ENCODE results near the gene PPP2R5B. TPM values are rescaled to one million over a fixed set of nuclear protein-coding genes. Genes with fewer than 3 reads are reported as not detected.

PPP2R5B gene
- total RNA-seq, 1 experiment from 2014 or later, result 8.7 TPM

DNA sequence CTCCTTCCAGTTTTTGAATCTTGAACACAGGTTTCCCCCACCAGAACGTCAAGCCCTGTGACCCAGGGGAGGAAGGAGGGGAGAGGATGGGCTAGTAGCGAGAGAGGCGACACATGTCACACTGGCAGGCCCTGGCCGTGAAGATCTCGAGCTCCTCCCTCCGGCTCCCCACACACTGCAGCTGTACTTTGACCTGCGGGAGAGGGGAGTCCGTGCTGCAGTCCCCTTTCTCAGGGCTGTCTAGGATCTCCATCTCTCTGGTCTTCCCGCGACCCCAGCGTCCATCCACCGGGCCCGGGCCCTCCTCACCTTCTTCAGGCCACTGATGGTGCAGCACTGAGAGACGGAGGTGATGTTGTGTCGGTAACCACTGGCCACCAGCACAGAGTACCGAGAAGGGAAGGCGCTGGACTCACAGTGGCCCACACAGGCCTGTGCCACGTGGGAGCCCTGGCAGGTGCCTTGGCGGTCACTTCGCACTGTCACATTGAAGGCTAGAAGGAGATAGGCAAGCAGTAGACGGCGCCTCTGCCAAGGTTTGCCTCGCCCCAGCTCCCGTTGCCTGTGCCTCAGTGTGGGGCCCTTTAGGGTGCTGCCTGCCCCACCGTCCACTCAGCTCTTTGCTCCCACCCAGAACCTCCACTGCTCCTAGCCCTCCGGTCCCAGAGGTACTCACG is 10.3 kb downstream of the PPP2R5B start:
- 0 out of 2 replicates have a peak, but pooled peaks have one; percentile 8 for TF ChIP-seq CREB1 (CRISPR knock-in tag; IDR thresholded peaks at IDR 0.05)
- TF ChIP-seq, protein P1, sequence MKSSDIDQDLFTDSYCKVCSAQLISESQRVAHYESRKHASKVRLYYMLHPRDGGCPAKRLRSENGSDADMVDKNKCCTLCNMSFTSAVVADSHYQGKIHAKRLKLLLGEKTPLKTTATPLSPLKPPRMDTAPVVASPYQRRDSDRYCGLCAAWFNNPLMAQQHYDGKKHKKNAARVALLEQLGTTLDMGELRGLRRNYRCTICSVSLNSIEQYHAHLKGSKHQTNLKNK (CRISPR knock-in tag; IDR thresholded peaks at IDR 0.05), result no peak
- DNase-seq (ENCODE audit: low spot score), result no peak
- peaks cover 3% of the 10 kb centered on the region for H3K36me3 Mint-ChIP-seq
- ATAC-seq, result peak; percentile 27
- H3K27ac Mint-ChIP-seq, result no peak overlapping the region
- no peak overlapping the region for H3K4me3 Mint-ChIP-seq
- POLR2A ChIA-PET, result interaction anchor here (0.6 to 1.2 kb wide), 5 partner anchors 10 to 744 kb away, joined by 3 to 6 read pairs (median 3); partner anchors contain the start of gene PPP2R5B
- no peaks in the 10 kb centered on the region for H3K9me3 Mint-ChIP-seq
- H3K4me1 Mint-ChIP-seq, result peaks cover 24% of the 10 kb centered on the region
- H3K27me3 Mint-ChIP-seq (ENCODE audit: low read depth), result no peaks in the 10 kb centered on the region
- CTCF ChIA-PET, result interaction anchor here (0.5 to 4.3 kb wide), 10 partner anchors 10 to 791 kb away, joined by 3 to 30 read pairs (median 8); partner anchors contain the start of genes ARL2 and BATF2

DNA sequence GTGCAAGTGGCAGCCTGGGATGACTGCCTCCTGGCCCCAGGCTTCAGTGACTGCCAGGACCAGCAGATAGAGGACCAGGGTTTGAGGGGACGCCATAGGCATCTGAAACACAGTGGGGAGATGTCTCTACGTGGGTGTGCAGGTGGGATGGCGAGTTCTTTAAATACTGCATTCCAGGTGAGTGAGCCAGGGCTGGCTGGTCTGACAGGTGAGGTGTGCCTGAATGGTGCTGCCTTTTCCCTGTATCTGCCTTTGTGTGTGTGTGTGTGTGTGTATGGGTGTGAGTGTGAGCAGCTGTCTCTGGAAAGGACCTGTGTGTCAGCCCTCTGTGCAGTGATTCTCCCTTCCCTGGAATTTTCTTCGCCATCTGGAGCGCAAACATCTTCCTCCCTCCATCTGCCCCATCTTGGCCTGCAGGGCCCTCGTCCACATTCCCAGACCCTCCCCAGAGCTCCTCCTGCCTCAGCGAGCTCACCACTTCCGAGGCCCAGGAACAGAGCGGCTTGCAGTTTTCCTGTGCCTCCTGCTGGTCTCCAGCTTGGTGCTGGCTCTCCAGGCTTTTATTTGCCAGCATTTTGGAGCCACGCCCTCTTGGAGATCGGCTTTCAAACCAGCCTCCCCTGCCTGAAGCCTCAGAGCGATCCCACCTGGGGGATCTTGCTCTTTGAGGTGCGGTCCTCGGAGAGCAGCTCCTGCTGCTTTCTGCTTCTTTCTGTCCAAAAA is 11.0 kb downstream of the PPP2R5B start, which contains the start of gene GPHA2:
Gene GPHA2, minus strand, starts transcription at position 535 of the 723 bp plus-strand sequence. Its CDS starts 433 bp downstream, at position 102.
- Mint-ChIP-seq H3K36me3 (peaks cover 3% of the 10 kb centered on the region), H3K4me1 (peaks cover 24% of the 10 kb centered on the region), H3K27ac (peak within 1 kb of the TSS; percentile 90), H3K9me3 (no peaks in the 10 kb centered on the region), H3K4me3 (peak within 1 kb of the TSS; percentile 50), H3K27me3 (ENCODE audit: low read depth) (no peaks in the 10 kb centered on the region)
- CTCF ChIA-PET, result interaction anchor here (0.8 to 4.3 kb wide), 12 partner anchors 9 to 175 kb away, joined by 3 to 30 read pairs (median 6); partner anchors contain the start of genes ARL2, BATF2 and MAJIN
- POLR2A ChIA-PET, result interaction anchor here (0.8 to 1.2 kb wide), 3 partner anchors 11 to 66 kb away, joined by 3 to 6 read pairs (median 3); partner anchors contain the start of gene PPP2R5B
- peak; percentile 80 for DNase-seq (ENCODE audit: low spot score)
- no peak for TF ChIP-seq TEAD4 (CRISPR knock-in tag; IDR thresholded peaks at IDR 0.05)
- TF ChIP-seq EMX1 (CRISPR knock-in tag; IDR thresholded peaks at IDR 0.05), result no peak
- TF ChIP-seq GRHL2 (CRISPR knock-in tag; IDR thresholded peaks at IDR 0.05; ENCODE audit: insufficient replicate concordance, severe bottlenecking), result no peak
- TF ChIP-seq ZNF317 (CRISPR knock-in tag; IDR thresholded peaks at IDR 0.05; ENCODE audit: borderline replicate concordance, low read depth), result no peak
- TF ChIP-seq, protein P2, sequence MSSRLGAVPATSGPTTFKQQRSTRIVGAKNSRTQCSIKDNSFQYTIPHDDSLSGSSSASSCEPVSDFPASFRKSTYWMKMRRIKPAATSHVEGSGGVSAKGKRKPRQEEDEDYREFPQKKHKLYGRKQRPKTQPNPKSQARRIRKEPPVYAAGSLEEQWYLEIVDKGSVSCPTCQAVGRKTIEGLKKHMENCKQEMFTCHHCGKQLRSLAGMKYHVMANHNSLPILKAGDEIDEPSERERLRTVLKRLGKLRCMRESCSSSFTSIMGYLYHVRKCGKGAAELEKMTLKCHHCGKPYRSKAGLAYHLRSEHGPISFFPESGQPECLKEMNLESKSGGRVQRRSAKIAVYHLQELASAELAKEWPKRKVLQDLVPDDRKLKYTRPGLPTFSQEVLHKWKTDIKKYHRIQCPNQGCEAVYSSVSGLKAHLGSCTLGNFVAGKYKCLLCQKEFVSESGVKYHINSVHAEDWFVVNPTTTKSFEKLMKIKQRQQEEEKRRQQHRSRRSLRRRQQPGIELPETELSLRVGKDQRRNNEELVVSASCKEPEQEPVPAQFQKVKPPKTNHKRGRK (CRISPR knock-in tag; IDR thresholded peaks at IDR 0.05; ENCODE audit: borderline replicate concordance), result no peak
- no peak for TF ChIP-seq ZNF138 (CRISPR knock-in tag; conservative IDR thresholded peaks at IDR 0.05)
- TF ChIP-seq SP1 (CRISPR knock-in tag; conservative IDR thresholded peaks at IDR 0.05), result peak; percentile 52; the same call in 1 of the 2 replicates
- ATAC-seq, result peak; percentile 88

DNA sequence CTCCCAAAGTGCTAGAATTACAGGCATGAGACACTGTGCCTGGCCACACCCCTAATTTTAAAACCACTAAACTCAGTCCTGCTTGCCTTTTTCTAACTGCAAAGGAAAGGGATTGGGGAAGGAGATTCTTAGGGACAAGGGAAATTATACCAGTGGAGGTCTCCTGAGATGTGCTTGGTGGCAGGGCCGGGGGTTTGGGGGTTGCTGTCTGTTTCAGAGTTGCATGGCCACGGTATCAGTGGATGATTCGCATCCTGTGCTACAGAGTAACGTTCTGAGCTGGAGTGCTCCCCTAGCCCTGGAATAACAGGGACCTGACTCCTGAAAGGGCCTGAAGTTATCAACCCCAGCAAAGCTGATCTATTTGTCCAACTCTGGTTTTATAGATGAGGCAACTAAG is 12.1 kb downstream of the PPP2R5B start:
- no peak overlapping the region for H3K27ac Mint-ChIP-seq
- H3K36me3 Mint-ChIP-seq, result no peaks in the 10 kb centered on the region; the same call in 1 of the 2 replicates
- peaks cover 4% of the 10 kb centered on the region; the same call in 1 of the 2 replicates for H3K27me3 Mint-ChIP-seq (ENCODE audit: low read depth)
- ChIA-PET POLR2A (no interaction called here), CTCF (interaction anchor here (0.6 to 4.3 kb wide), 9 partner anchors 11 to 174 kb away, joined by 3 to 30 read pairs (median 6); partner anchors contain the start of gene ARL2)
- H3K4me3 Mint-ChIP-seq, result no peak overlapping the region
- DNase-seq (ENCODE audit: low spot score), result no peak
- ATAC-seq, result no peak
- peaks cover 24% of the 10 kb centered on the region for H3K4me1 Mint-ChIP-seq
- H3K9me3 Mint-ChIP-seq, result no peaks in the 10 kb centered on the region
- TF ChIP-seq ZNF396 (CRISPR knock-in tag; IDR thresholded peaks at IDR 0.05; ENCODE audit: borderline replicate concordance) (no peak), SMAD3 (CRISPR knock-in tag; IDR thresholded peaks at IDR 0.05; ENCODE audit: borderline replicate concordance) (no peak), OVOL2 (CRISPR knock-in tag; IDR thresholded peaks at IDR 0.05; ENCODE audit: borderline replicate concordance) (no peak), NFATC4 (CRISPR knock-in tag; IDR thresholded peaks at IDR 0.05) (no peak), MXD4 (CRISPR knock-in tag; IDR thresholded peaks at IDR 0.05; ENCODE audit: borderline replicate concordance) (no peak), MYBL2 (CRISPR knock-in tag; IDR thresholded peaks at IDR 0.05) (no peak), ESRRA (CRISPR knock-in tag; IDR thresholded peaks at IDR 0.05; ENCODE audit: borderline replicate concordance) (no peak), CREM (CRISPR knock-in tag; IDR thresholded peaks at IDR 0.05) (no peak), NR1H2 (CRISPR knock-in tag; IDR thresholded peaks at IDR 0.05) (no peak)
- TF ChIP-seq, protein P3, sequence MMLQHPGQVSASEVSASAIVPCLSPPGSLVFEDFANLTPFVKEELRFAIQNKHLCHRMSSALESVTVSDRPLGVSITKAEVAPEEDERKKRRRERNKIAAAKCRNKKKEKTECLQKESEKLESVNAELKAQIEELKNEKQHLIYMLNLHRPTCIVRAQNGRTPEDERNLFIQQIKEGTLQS (CRISPR knock-in tag; conservative IDR thresholded peaks at IDR 0.05), result no peak
- TF ChIP-seq, protein P4, sequence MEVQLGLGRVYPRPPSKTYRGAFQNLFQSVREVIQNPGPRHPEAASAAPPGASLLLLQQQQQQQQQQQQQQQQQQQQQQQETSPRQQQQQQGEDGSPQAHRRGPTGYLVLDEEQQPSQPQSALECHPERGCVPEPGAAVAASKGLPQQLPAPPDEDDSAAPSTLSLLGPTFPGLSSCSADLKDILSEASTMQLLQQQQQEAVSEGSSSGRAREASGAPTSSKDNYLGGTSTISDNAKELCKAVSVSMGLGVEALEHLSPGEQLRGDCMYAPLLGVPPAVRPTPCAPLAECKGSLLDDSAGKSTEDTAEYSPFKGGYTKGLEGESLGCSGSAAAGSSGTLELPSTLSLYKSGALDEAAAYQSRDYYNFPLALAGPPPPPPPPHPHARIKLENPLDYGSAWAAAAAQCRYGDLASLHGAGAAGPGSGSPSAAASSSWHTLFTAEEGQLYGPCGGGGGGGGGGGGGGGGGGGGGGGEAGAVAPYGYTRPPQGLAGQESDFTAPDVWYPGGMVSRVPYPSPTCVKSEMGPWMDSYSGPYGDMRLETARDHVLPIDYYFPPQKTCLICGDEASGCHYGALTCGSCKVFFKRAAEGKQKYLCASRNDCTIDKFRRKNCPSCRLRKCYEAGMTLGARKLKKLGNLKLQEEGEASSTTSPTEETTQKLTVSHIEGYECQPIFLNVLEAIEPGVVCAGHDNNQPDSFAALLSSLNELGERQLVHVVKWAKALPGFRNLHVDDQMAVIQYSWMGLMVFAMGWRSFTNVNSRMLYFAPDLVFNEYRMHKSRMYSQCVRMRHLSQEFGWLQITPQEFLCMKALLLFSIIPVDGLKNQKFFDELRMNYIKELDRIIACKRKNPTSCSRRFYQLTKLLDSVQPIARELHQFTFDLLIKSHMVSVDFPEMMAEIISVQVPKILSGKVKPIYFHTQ (CRISPR knock-in tag; IDR thresholded peaks at IDR 0.05), result no peak
- TF ChIP-seq, protein P5, sequence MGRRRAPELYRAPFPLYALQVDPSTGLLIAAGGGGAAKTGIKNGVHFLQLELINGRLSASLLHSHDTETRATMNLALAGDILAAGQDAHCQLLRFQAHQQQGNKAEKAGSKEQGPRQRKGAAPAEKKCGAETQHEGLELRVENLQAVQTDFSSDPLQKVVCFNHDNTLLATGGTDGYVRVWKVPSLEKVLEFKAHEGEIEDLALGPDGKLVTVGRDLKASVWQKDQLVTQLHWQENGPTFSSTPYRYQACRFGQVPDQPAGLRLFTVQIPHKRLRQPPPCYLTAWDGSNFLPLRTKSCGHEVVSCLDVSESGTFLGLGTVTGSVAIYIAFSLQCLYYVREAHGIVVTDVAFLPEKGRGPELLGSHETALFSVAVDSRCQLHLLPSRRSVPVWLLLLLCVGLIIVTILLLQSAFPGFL (CRISPR knock-in tag; IDR thresholded peaks at IDR 0.05; ENCODE audit: borderline replicate concordance), result no peak
- TF ChIP-seq, protein P6, sequence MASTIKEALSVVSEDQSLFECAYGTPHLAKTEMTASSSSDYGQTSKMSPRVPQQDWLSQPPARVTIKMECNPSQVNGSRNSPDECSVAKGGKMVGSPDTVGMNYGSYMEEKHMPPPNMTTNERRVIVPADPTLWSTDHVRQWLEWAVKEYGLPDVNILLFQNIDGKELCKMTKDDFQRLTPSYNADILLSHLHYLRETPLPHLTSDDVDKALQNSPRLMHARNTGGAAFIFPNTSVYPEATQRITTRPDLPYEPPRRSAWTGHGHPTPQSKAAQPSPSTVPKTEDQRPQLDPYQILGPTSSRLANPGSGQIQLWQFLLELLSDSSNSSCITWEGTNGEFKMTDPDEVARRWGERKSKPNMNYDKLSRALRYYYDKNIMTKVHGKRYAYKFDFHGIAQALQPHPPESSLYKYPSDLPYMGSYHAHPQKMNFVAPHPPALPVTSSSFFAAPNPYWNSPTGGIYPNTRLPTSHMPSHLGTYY (CRISPR knock-in tag; IDR thresholded peaks at IDR 0.05), result no peak
